ENCODE data around the gene A4GNT.
"Not testable (repeated sequence)": the region's sequence is repeated elsewhere in the genome, so short reads cannot be mapped to it uniquely, and the experiment has no call there.

Gene A4GNT

DNA sequence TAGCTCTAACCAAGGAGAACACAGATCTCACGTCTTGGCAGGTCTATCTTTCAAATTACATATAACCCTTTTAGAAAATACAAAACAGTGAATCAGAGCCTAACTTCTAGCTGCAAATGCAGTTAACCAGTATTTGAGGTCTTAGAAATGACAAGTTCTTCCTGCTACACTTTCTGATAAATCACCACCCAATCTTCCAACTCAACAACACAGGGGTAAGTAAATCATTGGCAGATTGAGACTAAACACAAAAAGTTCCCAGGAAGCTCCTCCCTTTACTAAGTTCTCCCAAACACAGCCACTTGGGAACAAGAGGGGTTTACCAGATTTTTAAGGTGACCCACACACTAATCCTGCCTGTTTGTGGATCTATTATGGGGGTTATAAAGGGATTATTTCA lies at the start of gene A4GNT:
Gene A4GNT (minus strand): TSS at position 152 of the 400 bp plus-strand sequence. CDS start 1,134 bp downstream, outside the sequence.
- no peak for DNase-seq (ENCODE audit: low read depth in 2 of 2)

- DNase-seq (ENCODE audit: low read depth in 2 of 2) = no peak
Measured at GRCh38 chr3:138180375-138181029, 48.3 kb upstream of the A4GNT start.

DNA sequence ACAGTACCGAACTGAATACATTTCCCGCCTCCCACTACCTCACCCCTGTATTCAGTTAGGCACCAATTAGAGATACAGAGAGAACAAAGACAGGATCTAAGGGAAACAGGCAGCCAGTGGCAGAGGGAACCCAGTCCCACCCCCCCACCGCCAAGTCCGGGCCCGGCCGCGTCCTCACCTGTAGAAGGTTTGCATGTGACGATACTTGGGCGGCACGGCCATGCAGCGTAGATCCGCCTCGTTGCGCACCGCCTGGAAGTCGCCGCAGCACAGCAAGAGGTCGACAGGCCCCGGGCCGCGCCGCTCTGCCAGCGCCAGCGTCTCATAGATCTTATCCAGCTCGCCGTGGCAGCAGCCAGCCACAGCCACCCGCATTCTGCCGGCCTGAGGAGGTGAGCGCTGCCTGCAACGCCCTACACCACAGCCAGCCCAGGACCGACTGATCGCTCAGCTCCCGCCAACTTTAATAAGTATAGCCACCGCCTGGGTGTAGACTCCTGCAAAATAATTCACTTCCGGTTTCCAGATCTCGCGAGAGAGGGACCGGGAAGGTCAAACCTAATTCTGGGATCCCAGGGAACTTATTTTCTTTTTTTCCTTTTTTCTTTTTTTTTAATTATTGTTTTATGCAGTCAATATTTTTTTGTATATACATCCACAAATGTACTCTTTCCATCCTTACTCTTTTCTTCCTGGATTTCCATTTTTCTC lies 42.4 kb upstream of the A4GNT start, which contains the start of gene DBR1:
Gene DBR1 (minus strand): TSS at position 501 of the 711 bp plus-strand sequence. CDS start 126 bp downstream, at position 375.
- DNase-seq (ENCODE audit: low read depth in 2 of 2) = peak; percentile 25 to 33

- DNase-seq (ENCODE audit: low read depth in 2 of 2) = no peak
Measured at GRCh38 chr3:138173769-138174420, 41.7 kb upstream of the A4GNT start.

GRCh38 chr3:138172625-138173024 lies 40.4 kb upstream of the A4GNT start:
- DNase-seq (ENCODE audit: low read depth in 2 of 2) = no peak

GRCh38 chr3:138165061-138165460 lies 32.9 kb upstream of the A4GNT start:
- DNase-seq (ENCODE audit: low read depth in 2 of 2) = no peak

GRCh38 chr3:138157743-138158142 lies 25.6 kb upstream of the A4GNT start:
- no peak for DNase-seq (ENCODE audit: low read depth in 2 of 2)

DNA sequence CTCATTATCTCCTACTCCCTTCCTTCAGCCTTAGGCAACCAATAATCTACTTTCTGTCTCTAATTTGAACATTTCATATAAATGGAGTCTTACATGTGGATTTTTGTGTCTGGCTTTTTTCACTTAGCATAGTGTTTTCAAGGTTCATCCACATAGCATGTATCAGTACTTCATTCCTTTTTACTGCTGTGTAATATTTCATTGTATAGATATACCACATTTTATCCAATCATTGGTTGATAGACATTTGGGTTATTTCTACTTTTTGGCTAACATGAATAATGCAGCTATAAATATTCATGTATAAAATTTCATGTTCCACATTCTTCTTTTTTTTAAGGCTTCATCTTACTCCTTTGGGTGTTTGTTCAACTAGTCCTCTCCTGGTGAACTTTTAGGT lies 22.3 kb upstream of the A4GNT start:
- DNase-seq (ENCODE audit: low read depth in 2 of 2) = no peak

DNA sequence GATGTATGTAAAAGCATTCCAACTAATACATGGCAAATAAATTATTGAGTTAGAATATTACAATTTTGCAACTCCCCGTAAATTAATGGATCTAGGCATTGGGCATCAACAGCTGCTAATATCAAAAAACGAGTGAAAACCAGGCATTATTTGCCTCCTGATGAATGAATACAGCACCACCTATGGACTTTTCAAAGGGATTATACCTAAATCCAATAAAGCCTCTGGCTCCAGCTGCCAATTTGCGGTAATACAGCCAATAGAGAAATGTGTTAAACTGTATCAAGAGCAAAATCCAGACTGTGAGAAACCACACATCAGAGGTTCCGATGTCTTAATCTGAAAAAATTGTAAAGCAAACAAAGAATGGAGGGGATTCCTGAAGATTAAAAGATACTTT lies 16.3 kb upstream of the A4GNT start:
- DNase-seq (ENCODE audit: low read depth in 2 of 2) = no peak

GRCh38 chr3:138142181-138142580 lies 10.0 kb upstream of the A4GNT start:
- DNase-seq (ENCODE audit: low read depth in 2 of 2) = not testable (repeated sequence)

DNA sequence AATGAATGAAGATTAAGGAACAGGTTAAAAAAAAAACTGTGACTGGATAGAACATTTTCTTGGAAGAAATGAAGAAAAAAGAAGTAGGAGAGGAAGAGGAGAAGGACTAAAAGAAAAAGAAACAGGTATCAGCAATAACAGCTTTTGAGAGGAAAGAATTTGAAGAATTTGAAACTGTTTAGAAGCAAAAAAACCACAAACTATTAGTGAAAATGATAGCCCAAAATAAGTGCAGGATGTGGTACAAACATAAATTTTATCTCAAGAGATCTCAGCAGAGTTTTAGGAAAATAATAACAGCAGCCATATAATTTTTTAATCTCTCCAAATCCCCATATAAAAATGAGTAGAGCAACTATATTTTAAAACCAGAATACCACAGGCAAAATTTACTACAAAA lies 8.8 kb upstream of the A4GNT start:
- no peak for DNase-seq (ENCODE audit: low read depth in 2 of 2)

GRCh38 chr3:138139691-138140090 lies 7.5 kb upstream of the A4GNT start:
- no peak for DNase-seq (ENCODE audit: low read depth in 2 of 2)

GRCh38 chr3:138137861-138138260 lies 5.7 kb upstream of the A4GNT start:
- DNase-seq (ENCODE audit: low read depth in 2 of 2) = no peak

- DNase-seq (ENCODE audit: low read depth in 2 of 2) = no peak
Measured at GRCh38 chr3:138136201-138136600, 4.0 kb upstream of the A4GNT start.

DNA sequence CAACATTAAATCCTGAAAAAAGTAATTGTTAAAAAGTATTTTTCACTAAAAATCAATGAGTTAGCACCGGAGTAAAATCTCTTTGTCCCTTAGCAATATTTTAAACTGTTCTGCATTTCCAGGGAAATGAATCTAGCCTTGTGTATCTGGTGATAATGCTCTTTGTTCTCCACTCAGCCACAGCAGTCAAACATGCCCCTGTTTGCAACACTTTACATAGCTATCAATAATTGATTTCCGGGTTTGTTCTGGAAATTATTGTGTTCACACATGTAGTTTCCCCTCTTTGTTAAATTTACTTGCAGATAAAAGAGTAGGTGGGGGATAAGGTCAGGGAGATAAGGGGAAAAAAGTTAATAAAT lies 3.6 kb upstream of the A4GNT start:
- DNase-seq (ENCODE audit: low read depth in 2 of 2) = no peak

DNA sequence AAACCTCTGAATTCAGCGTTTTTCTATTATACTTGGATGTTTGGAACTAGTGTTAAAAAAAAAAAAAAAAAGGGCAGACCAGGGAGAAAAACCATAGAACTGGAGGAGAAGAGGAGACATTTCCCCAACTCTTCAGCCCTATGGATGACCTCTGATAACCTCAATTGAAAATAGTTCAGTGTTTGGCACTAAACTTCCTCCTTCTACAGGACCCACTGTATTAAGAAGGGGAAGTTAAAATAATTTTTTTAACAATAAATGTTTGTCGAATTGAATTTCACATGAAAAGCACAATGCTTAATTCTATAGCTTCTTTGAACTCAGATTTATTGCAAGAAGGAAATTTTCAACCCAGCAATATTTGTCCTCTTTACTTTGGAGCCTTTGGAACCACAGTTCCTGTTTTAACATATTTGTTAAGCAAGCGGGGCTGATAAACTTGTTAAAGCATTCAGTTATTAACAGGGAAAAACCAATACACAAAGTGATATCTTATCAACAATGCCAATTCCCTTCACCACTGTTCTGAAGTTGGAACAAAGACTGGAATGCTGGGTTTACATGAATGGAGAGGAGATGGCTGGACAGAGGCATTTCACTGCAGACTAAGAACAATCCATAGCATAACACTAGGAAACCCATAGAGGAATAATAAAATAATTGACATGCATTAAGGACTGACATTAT lies 3.1 kb upstream of the A4GNT start:
- no peak for DNase-seq (ENCODE audit: low read depth in 2 of 2)

DNA sequence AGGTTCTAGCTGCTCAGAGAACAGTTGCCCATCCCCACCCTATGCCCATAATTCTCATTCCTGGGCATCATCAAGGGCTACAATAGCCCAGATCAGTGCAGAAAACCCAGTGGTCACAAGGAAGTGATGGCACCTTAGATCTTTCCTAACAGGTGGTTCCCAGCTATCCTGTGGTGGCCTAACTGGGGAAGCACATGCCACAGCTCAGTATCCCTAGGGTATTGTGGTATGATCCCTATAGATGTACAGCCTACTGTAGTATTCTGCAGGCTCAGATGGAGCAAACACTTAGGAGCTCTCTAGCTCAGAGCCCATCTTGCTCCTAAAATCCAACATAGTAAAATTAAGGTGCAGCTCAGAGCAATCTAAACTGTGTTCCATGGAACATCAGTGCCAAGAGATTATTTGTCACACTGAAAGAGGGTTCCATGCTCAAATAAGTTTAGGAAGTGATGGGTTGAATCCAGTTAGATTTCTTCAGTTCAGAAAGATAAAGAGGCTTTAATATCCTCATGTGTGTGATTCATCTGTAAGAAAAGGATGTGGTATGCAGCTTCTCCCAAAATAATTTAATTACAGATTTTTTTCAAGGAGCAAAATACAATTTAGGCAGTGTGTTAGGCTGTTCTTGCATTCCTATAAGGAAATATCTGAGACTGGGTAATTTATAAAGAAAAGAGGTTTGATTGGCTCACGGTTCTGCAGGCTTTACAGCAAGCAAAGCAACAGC lies 4.4 kb downstream of the A4GNT start:
- DNase-seq (ENCODE audit: low read depth in 2 of 2) = no peak

GRCh38 chr3:138125548-138126221 lies 6.5 kb downstream of the A4GNT start:
- DNase-seq (ENCODE audit: low read depth in 2 of 2) = no peak

- no peak for DNase-seq (ENCODE audit: low read depth in 2 of 2)
Measured at GRCh38 chr3:138124706-138125355, 7.4 kb downstream of the A4GNT start.

- DNase-seq (ENCODE audit: low read depth in 2 of 2) = no peak
Measured at GRCh38 chr3:138124188-138124587, 8.0 kb downstream of the A4GNT start.

GRCh38 chr3:138119423-138119766 lies 12.8 kb downstream of the A4GNT start:
- no peak for DNase-seq (ENCODE audit: low read depth in 2 of 2)
